HCT116 (cell line): ENCODE measurements around the gene DYDC1. TPM values are rescaled to one million over a fixed set of nuclear protein-coding genes. Genes with fewer than 3 reads are reported as not detected.

ENCODE experiments used
- ATAC-seq: fragments of 200-7000 bp; cut with Tn5 transposase; 2 replicates; pipeline ENCODE4 v1.9.1; 2020; ENCODE audit warnings: mild to moderate bottlenecking, moderate library complexity
- BruUV-seq: library from RNA; stranded (reverse); fragments of 400-500 nt; replicated peaks from 2 replicates; lab custom pipeline; 2021; lab: Mats Ljungman, UMichigan
- CTCF ChIA-PET: fragments of 300-600 bp; sonication (Branson Sonifier 250); formaldehyde crosslinking; loops from one replicate; lab custom pipeline; 2021; ENCODE audit warnings: antibody characterized with exemption; lab: Charles Lee
- POLR2A ChIA-PET: fragments of 300-600, 350-600 bp; sonication (Branson Sonifier 250); formaldehyde crosslinking; loops from one replicate; lab custom pipeline; 2021; ENCODE audit warnings: antibody characterized with exemption; lab: Charles Lee
- RAD21 ChIA-PET, 2 experiments: fragments of 300-600 bp; sonication (Branson Sonifier 250); formaldehyde crosslinking; loops; one replicate each; lab custom pipeline; 2023; ENCODE audit warnings: low total read pairs in 2 of 2; ENCODE audit not compliant: uncharacterized antibody in 2 of 2, unreplicated experiment in 2 of 2, low non-redundant PET in 1 of 2; lab: Charles Lee
- DNase-seq: peaks from one replicate; pipeline ENCODE4 v3.0.0-alpha.2; 2010; ENCODE audit warnings: low read depth, low spot score
- H2AFZ ChIP-seq: fragments of 200-600 bp; shearing (Covaris generic), sonication (generic); 2 replicates; pipeline ENCODE4 v1.6.1; 2017; ENCODE audit warnings: low read depth, mixed run types, mixed read lengths, antibody characterized with exemption, low read length; ENCODE audit not compliant: poor library complexity, severe bottlenecking
- H3K27ac ChIP-seq: 2 replicates; pipeline ENCODE4 v1.5.1; 2012; ENCODE audit warnings: low read depth, low read length
- H3K27me3 ChIP-seq: fragments of 200-600 bp; sonication (generic); 2 replicates; pipeline ENCODE4 v1.6.1; 2016; ENCODE audit warnings: mixed run types, low read length, mixed read lengths; ENCODE audit not compliant: insufficient read depth
- H3K36me3 ChIP-seq, 2 experiments: fragments of 200-500 bp in 1 of 2; fragments of 200-600 bp in 1 of 2; sonication (Bioruptor generic) in 1 of 2; sonication (generic) in 1 of 2; 2 replicates each; pipeline versions ENCODE4 v1.5.1 to v1.6.1; 2014 to 2016; ENCODE audit warnings: low read length in 2 of 2, inconsistent platforms in 1 of 2, mixed read lengths in 1 of 2, mixed run types in 1 of 2; ENCODE audit not compliant: insufficient read depth in 2 of 2, control insufficient read depth in 1 of 2
- H3K4me1 ChIP-seq, 2 experiments: fragments of 200-600 bp in 1 of 2; sonication (generic) in 1 of 2; 2 replicates each; pipeline versions ENCODE4 v1.5.1 to v1.6.1; 2012 to 2017; ENCODE audit warnings: low read length in 2 of 2, inconsistent platforms in 1 of 2, mild to moderate bottlenecking in 1 of 2, mixed read lengths in 1 of 2, mixed run types in 1 of 2, moderate library complexity in 1 of 2; ENCODE audit not compliant: insufficient read depth in 2 of 2, control insufficient read depth in 1 of 2
- H3K4me2 ChIP-seq: fragments of 200-600 bp; sonication (generic); 2 replicates; pipeline ENCODE4 v1.6.1; 2017; ENCODE audit warnings: mixed run types, low read length, mixed read lengths
- H3K4me3 ChIP-seq, 2 experiments: fragments of 200-600 bp in 1 of 2; sonication (generic) in 1 of 2; replicated peaks in 1 of 2; 2 replicates each; pipeline ENCODE4 v1.5.1; 2011 to 2016; ENCODE audit warnings: low read length in 2 of 2, control low read depth in 1 of 2, low read depth in 1 of 2, mild to moderate bottlenecking in 1 of 2, mixed read lengths in 1 of 2, mixed run types in 1 of 2
- H3K79me2 ChIP-seq: fragments of 200-600 bp; sonication (generic); 2 replicates; pipeline ENCODE4 v1.6.1; 2017; ENCODE audit warnings: mild to moderate bottlenecking, mixed run types, low read length, moderate library complexity, mixed read lengths; ENCODE audit not compliant: insufficient read depth
- H3K9ac ChIP-seq: fragments of 200-600 bp; sonication (generic); 2 replicates; pipeline ENCODE4 v1.6.1; 2016; ENCODE audit warnings: low read length, mixed read lengths
- H3K9me2 ChIP-seq: fragments of 200-600 bp; sonication (generic), shearing (Covaris generic); 2 replicates; pipeline ENCODE4 v1.6.1; 2017; ENCODE audit warnings: mixed run types, mild to moderate bottlenecking, moderate library complexity; ENCODE audit not compliant: insufficient read depth
- H3K9me3 ChIP-seq, 2 experiments: fragments of 200-500 bp in 1 of 2; fragments of 200-600 bp in 1 of 2; sonication (Bioruptor generic) in 1 of 2; sonication (generic) in 1 of 2; 2 replicates each; pipeline ENCODE4 v1.6.1; 2014 to 2017; ENCODE audit warnings: low read length in 2 of 2, mixed read lengths in 2 of 2, inconsistent platforms in 1 of 2, low read depth in 1 of 2, mild to moderate bottlenecking in 1 of 2, mixed run types in 1 of 2, moderate library complexity in 1 of 2; ENCODE audit not compliant: control insufficient read depth in 1 of 2, insufficient read depth in 1 of 2
- H4K20me1 ChIP-seq: fragments of 200-600 bp; sonication (generic), shearing (Covaris generic); 2 replicates; pipeline ENCODE4 v1.6.1; 2017; ENCODE audit warnings: mixed run types, mild to moderate bottlenecking, moderate library complexity; ENCODE audit not compliant: insufficient read depth
- ATF3 ChIP-seq: IDR thresholded peaks from 2 replicates; pipeline ENCODE4 v1.6.1; 2012
- CBX3 ChIP-seq: IDR thresholded peaks from 2 replicates; pipeline ENCODE4 v1.6.1; 2012; ENCODE audit warnings: low read depth
- CEBPB ChIP-seq: IDR thresholded peaks from 2 replicates; pipeline ENCODE4 v1.6.1; 2012; ENCODE audit warnings: low read depth
- CTCF ChIP-seq, 3 experiments: fragments of 200-600 bp in 1 of 3; sonication (generic) in 1 of 3; IDR thresholded peaks in 2 of 3; conservative IDR thresholded peaks in 1 of 3; 2 replicates each; pipeline ENCODE4 v1.5.1; 2012 to 2017; ENCODE audit warnings: low read depth in 2 of 3, low read length in 2 of 3, antibody characterized with exemption in 1 of 3, borderline replicate concordance in 1 of 3, control low read depth in 1 of 3, mild to moderate bottlenecking in 1 of 3, mixed read lengths in 1 of 3, mixed run types in 1 of 3, moderate library complexity in 1 of 3; ENCODE audit not compliant: insufficient read depth in 1 of 3
- EGR1 ChIP-seq: IDR thresholded peaks from 2 replicates; pipeline ENCODE4 v1.6.1; 2012; ENCODE audit warnings: low read depth
- EZH2 ChIP-seq: fragments of 200-600 bp; sonication (generic); IDR thresholded peaks from 2 replicates; pipeline ENCODE4 v1.6.1; 2017; ENCODE audit warnings: antibody characterized with exemption, mixed run types
- EZH2phosphoT487 ChIP-seq: fragments of 200-600 bp; IDR thresholded peaks from 2 replicates; pipeline ENCODE4 v1.6.1; 2018; ENCODE audit warnings: antibody characterized with exemption, borderline replicate concordance
- POLR2A ChIP-seq: IDR thresholded peaks from 2 replicates; pipeline ENCODE4 v1.7.0; 2011; ENCODE audit warnings: borderline replicate concordance; ENCODE audit not compliant: insufficient read depth, insufficient read length; ENCODE audit errors: extremely low read depth
- POLR2AphosphoS5 ChIP-seq: IDR thresholded peaks from 2 replicates; pipeline ENCODE4 v1.6.1; 2011; ENCODE audit warnings: mild to moderate bottlenecking, low read depth, low read length, moderate library complexity
- RAD21 ChIP-seq: IDR thresholded peaks from 2 replicates; pipeline ENCODE4 v1.6.1; 2012; ENCODE audit warnings: low read depth, mild to moderate bottlenecking
- SRF ChIP-seq: IDR thresholded peaks from 2 replicates; pipeline ENCODE4 v1.6.1; 2012; ENCODE audit warnings: low read depth
- TCF7L2 ChIP-seq: IDR thresholded peaks from 2 replicates; pipeline ENCODE4 v1.7.0; 2011; ENCODE audit warnings: borderline replicate concordance, inconsistent platforms; ENCODE audit not compliant: insufficient read depth, insufficient read length; ENCODE audit errors: extremely low read depth
- YY1 ChIP-seq: IDR thresholded peaks from 2 replicates; pipeline ENCODE4 v1.6.1; 2011; ENCODE audit warnings: low read length, low read depth, moderate library complexity, mild to moderate bottlenecking; ENCODE audit not compliant: insufficient replicate concordance; ENCODE audit errors: extremely low read depth
- ZFX ChIP-seq: fragments of 450-650 bp; IDR thresholded peaks from 2 replicates; pipeline ENCODE4 v1.6.1; 2017
- intact Hi-C: fragments of 100-400 bp; cut with micrococcal nuclease; formaldehyde crosslinking; loops from 2 replicates; pipeline ENCODE4 v1.10.0; 2022
- total RNA-seq: library from RNA; stranded (reverse); gene quantifications from one replicate; pipeline ENCODE4 v1.2.1, GENCODE V29; 2021; ENCODE audit not compliant: unreplicated experiment
- TF ChIP-seq, protein P1 (sequence below): IDR thresholded peaks from 2 replicates; pipeline ENCODE4 v1.6.1; 2011; ENCODE audit warnings: mild to moderate bottlenecking, low read length, moderate library complexity; ENCODE audit not compliant: insufficient replicate concordance; ENCODE audit errors: extremely low read depth

The DYDC1 gene
- total RNA-seq, 1 experiment from 2014 or later = not detected

DNA sequence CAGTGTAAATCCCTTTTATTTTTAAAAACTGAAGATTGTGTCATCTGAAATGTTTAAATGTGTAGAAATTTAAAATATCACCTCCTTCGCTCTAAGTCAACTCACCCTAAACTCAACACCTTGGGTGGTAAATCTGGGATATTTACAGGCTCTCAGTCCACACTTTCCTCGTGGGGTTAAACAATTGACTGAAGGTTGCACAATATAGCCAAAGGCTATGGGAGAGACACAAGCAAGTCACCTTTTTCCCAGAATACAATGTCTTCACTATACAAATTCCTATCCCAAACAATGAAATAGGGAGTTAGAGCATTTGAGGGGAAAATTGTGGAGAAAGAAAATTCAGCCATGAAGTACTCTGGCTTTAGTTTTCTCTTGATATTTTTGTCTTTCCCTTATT, 34.4 kb downstream of the DYDC1 start:
- Histone ChIP-seq H3K9ac (no peak overlapping the region), H3K27ac (no peak overlapping the region), H3K4me1 (peaks cover 0 to 10% of the 10 kb centered on the region in 2 experiments; a peak in 3 of 4 replicates), H3K9me2 (peaks cover 3% of the 10 kb centered on the region; the same call in 1 of the 2 replicates), H3K4me2 (no peak overlapping the region), H3K9me3 (no peaks in the 10 kb centered on the region), H3K4me3 (no peak overlapping the region), H2AFZ (no peak overlapping the region), H4K20me1 (no peaks in the 10 kb centered on the region), H3K27me3 (no peaks in the 10 kb centered on the region), H3K36me3 (no peaks in the 10 kb centered on the region)
- intact Hi-C loops = no loop called here
- no peak for ATAC-seq
- no peak for DNase-seq
- POLR2A ChIA-PET = no interaction called here
- RAD21 ChIA-PET = no interaction called here
- BruUV-seq = no TSS peak
- TF ChIP-seq SRF (no peak), ZFX (no peak), EZH2 (no peak), POLR2AphosphoS5 (no peak), CEBPB (no peak), RAD21 (no peak), CBX3 (no peak), ATF3 (no peak), CTCF (IDR thresholded peaks at IDR 0.05 in 2 of 3, conservative IDR thresholded peaks at IDR 0.05 in 1 of 3; ENCODE audit: borderline replicate concordance in 1 of 3, insufficient read depth in 1 of 3, low read depth in 2 of 3, low read length in 2 of 3) (no peak), TCF7L2 (no peak), YY1 (no peak), POLR2A (no peak), EZH2phosphoT487 (no peak), EGR1 (no peak)
- TF ChIP-seq, protein P1, sequence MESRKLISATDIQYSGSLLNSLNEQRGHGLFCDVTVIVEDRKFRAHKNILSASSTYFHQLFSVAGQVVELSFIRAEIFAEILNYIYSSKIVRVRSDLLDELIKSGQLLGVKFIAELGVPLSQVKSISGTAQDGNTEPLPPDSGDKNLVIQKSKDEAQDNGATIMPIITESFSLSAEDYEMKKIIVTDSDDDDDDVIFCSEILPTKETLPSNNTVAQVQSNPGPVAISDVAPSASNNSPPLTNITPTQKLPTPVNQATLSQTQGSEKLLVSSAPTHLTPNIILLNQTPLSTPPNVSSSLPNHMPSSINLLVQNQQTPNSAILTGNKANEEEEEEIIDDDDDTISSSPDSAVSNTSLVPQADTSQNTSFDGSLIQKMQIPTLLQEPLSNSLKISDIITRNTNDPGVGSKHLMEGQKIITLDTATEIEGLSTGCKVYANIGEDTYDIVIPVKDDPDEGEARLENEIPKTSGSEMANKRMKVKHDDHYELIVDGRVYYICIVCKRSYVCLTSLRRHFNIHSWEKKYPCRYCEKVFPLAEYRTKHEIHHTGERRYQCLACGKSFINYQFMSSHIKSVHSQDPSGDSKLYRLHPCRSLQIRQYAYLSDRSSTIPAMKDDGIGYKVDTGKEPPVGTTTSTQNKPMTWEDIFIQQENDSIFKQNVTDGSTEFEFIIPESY = no peak
- TF ChIP-seq, all 23 proteins: peak for 0
- no peaks in the 10 kb centered on the region for H3K79me2 ChIP-seq
- CTCF ChIA-PET = no interaction called here
